Fibroblast of lung (primary cell): ENCODE measurements around the gene EFNB3. TPM values are rescaled to one million over a fixed set of nuclear protein-coding genes. Genes with fewer than 3 reads are reported as not detected.
A peak's percentile ranks its signal among the peaks of the same experiment; 100 is the strongest.

Source experiments
- DNase-seq, 2 donors: peaks; one replicate each; pipeline versions ENCODE4 v3.0.0 to v3.0.0-alpha.2; 2010; ENCODE audit warnings: low read depth in 2 of 2
- H2AFZ ChIP-seq: 2 replicates; pipeline ENCODE4 v1.5.1; 2012; ENCODE audit warnings: low read length, control low read depth, inconsistent platforms
- H3K27ac ChIP-seq: 2 replicates; pipeline ENCODE4 v1.5.1; 2011; ENCODE audit warnings: low read length, control low read depth; ENCODE audit not compliant: insufficient read depth
- H3K27me3 ChIP-seq: 2 replicates; pipeline ENCODE4 v1.5.1; 2011; ENCODE audit warnings: mild to moderate bottlenecking, low read length; ENCODE audit not compliant: control insufficient read depth, insufficient read depth
- H3K36me3 ChIP-seq: 2 replicates; pipeline ENCODE4 v1.5.1; 2011; ENCODE audit warnings: low read length; ENCODE audit not compliant: control insufficient read depth, insufficient read depth
- H3K4me1 ChIP-seq: 2 replicates; pipeline ENCODE4 v1.5.1; 2011; ENCODE audit warnings: low read length; ENCODE audit not compliant: control insufficient read depth, insufficient read depth; ENCODE audit errors: extremely low read depth
- H3K4me2 ChIP-seq: 2 replicates; pipeline ENCODE4 v1.5.1; 2011; ENCODE audit warnings: low read length, control low read depth; ENCODE audit not compliant: insufficient read depth; ENCODE audit errors: extremely low read depth
- H3K4me3 ChIP-seq, 4 experiments: fragments of 200-600 bp in 1 of 4; sonication (generic) in 1 of 4; replicated peaks in 1 of 4; 2 replicates each; pipeline ENCODE4 v1.5.1; 2011 to 2016; ENCODE audit warnings: low read length in 4 of 4, low read depth in 3 of 4, mild to moderate bottlenecking in 3 of 4, control low read depth in 2 of 4, inconsistent platforms in 1 of 4, mixed read lengths in 1 of 4; ENCODE audit not compliant: insufficient read depth in 1 of 4; ENCODE audit errors: control extremely low read depth in 1 of 4
- H3K79me2 ChIP-seq: 2 replicates; pipeline ENCODE4 v1.5.1; 2012; ENCODE audit warnings: mild to moderate bottlenecking, low read length, inconsistent platforms; ENCODE audit not compliant: control insufficient read depth, insufficient read depth
- H3K9ac ChIP-seq: 2 replicates; pipeline ENCODE4 v1.5.1; 2011; ENCODE audit warnings: mild to moderate bottlenecking, low read length, control low read depth; ENCODE audit not compliant: insufficient read depth
- H3K9me3 ChIP-seq: 2 replicates; pipeline ENCODE4 v1.5.1; 2012; ENCODE audit warnings: low read depth, low read length; ENCODE audit not compliant: control insufficient read depth, insufficient read depth
- H4K20me1 ChIP-seq: 2 replicates; pipeline ENCODE4 v1.5.1; 2011; ENCODE audit warnings: low read length; ENCODE audit not compliant: control insufficient read depth, insufficient read depth; ENCODE audit errors: extremely low read depth
- CTCF ChIP-seq, 2 donors: IDR thresholded peaks in 1 of 2; conservative IDR thresholded peaks in 1 of 2; 1 replicate in 1 of 2; 2 replicates in 1 of 2; pipeline ENCODE4 v1.5.1; 2011 to 2012; ENCODE audit warnings: low read length in 2 of 2, control low read depth in 1 of 2, inconsistent platforms in 1 of 2, low read depth in 1 of 2, mild to moderate bottlenecking in 1 of 2
- EZH2 ChIP-seq: IDR thresholded peaks from 2 replicates; pipeline ENCODE4 v1.5.1; 2012; ENCODE audit warnings: low read length, control low read depth, mild to moderate bottlenecking; ENCODE audit errors: missing control alignments
- polyA plus RNA-seq, 2 donors: library from polyadenylated mRNA; depleted of rRNA in 1 of 2; stranded (reverse) in 1 of 2; unstranded in 1 of 2; fragments of >200 nt; gene quantifications; 2 replicates each; pipeline ENCODE4 v1.2.1, GENCODE V29; 2011 to 2012; ENCODE audit warnings: missing spikeins in 1 of 2
- total RNA-seq: library from RNA; depleted of rRNA; stranded (reverse); fragments of >200 nt; gene quantifications from 2 replicates; pipeline ENCODE4 v1.2.1, GENCODE V29; 2014

EFNB3 gene
- total and polyA plus RNA-seq, 2 donors (not counting 1 experiment from before 2014, with no cell fraction given) = 0.33 to 3.7 TPM

- Histone ChIP-seq H3K4me3 (peak overlapping the region; percentile 88 to 98 (median 96)), H3K27me3 (no peaks in the 10 kb centered on the region), H3K36me3 (no peaks in the 10 kb centered on the region), H2AFZ (no peak overlapping the region), H3K9ac (peak overlapping the region; percentile 94), H3K27ac (peak overlapping the region; percentile 99), H3K4me2 (peak overlapping the region; percentile 96), H3K4me1 (peaks cover 9% of the 10 kb centered on the region), H3K9me3 (no peaks in the 10 kb centered on the region), H4K20me1 (no peaks in the 10 kb centered on the region), H3K79me2 (peaks cover 26% of the 10 kb centered on the region)
- TF ChIP-seq EZH2 (no peak), CTCF (conservative IDR thresholded peaks at IDR 0.05 in 1 of 2, IDR thresholded peaks at IDR 0.05 in 1 of 2; ENCODE audit: low read depth in 1 of 2, low read length in 2 of 2) (no peak)
- DNase-seq = no peak
Observed at GRCh38 chr17:7684851-7685532, 20.0 kb upstream of the EFNB3 start.

- Histone ChIP-seq H3K79me2 (peaks cover 28% of the 10 kb centered on the region), H3K27me3 (no peaks in the 10 kb centered on the region), H2AFZ (peak overlapping the region; percentile 66), H3K4me2 (peak overlapping the region; percentile 96), H3K4me3 (peak overlapping the region; percentile 88 to 98 (median 96)), H4K20me1 (no peaks in the 10 kb centered on the region), H3K9ac (peak overlapping the region; percentile 94), H3K4me1 (peaks cover 9% of the 10 kb centered on the region), H3K9me3 (no peaks in the 10 kb centered on the region), H3K27ac (peak overlapping the region; percentile 99), H3K36me3 (no peaks in the 10 kb centered on the region)
- DNase-seq = peak; percentile 94 to 95
- TF ChIP-seq CTCF (conservative IDR thresholded peaks at IDR 0.05 in 1 of 2, IDR thresholded peaks at IDR 0.05 in 1 of 2; ENCODE audit: low read depth in 1 of 2, low read length in 2 of 2) = no peak
- no peak for TF ChIP-seq EZH2
Observed at GRCh38 chr17:7685533-7686221, 19.3 kb upstream of the EFNB3 start.

- TF ChIP-seq CTCF (conservative IDR thresholded peaks at IDR 0.05 in 1 of 2, IDR thresholded peaks at IDR 0.05 in 1 of 2; ENCODE audit: low read depth in 1 of 2, low read length in 2 of 2) (no peak), EZH2 (no peak)
- Histone ChIP-seq H3K27ac (peak overlapping the region; percentile 99), H3K9ac (peak overlapping the region; percentile 94), H3K79me2 (peaks cover 28% of the 10 kb centered on the region), H3K4me3 (peak overlapping the region; percentile 88 to 98 (median 96)), H2AFZ (no peak overlapping the region), H3K9me3 (no peaks in the 10 kb centered on the region), H3K4me1 (peaks cover 9% of the 10 kb centered on the region), H3K27me3 (no peaks in the 10 kb centered on the region), H3K4me2 (peak overlapping the region; percentile 99), H4K20me1 (no peaks in the 10 kb centered on the region), H3K36me3 (no peaks in the 10 kb centered on the region)
- DNase-seq = peak; percentile 87 to 91
Observed at GRCh38 chr17:7686222-7687071, 18.6 kb upstream of the EFNB3 start.
